ENCODE results near the gene HS3ST1. TPM values are rescaled to one million over a fixed set of nuclear protein-coding genes. Genes with fewer than 3 reads are reported as not detected.

Gene HS3ST1
- total RNA-seq, result not detected

- peak; percentile 3 for DNase-seq
- intact Hi-C loops (cut with micrococcal nuclease), result loop anchor here (5.0 kb wide), 1 partner anchor 846 kb away; no protein-coding TSS in a partner anchor
These were observed at the start of gene HS3ST1 for GRCh38 chr4:11428231-11428898. Gene HS3ST1, minus strand, starts transcription at chr4:11428894. Its CDS starts 28,889 bp downstream, at chr4:11400005.

GRCh38 chr4:11475871-11476270 is 47.2 kb upstream of the HS3ST1 start:
- no peak for DNase-seq
- no peak overlapping the region for H3K4me3 Mint-ChIP-seq
- H3K9me3 Mint-ChIP-seq, result peaks cover 10% of the 10 kb centered on the region
- no peaks in the 10 kb centered on the region for H3K36me3 Mint-ChIP-seq (ENCODE audit: low read depth)
- no peak for ATAC-seq
- POLR2A ChIA-PET, result no interaction called here
- intact Hi-C loops (cut with micrococcal nuclease), result no loop called here
- H3K4me1 Mint-ChIP-seq (ENCODE audit: low read depth), result peaks cover 21% of the 10 kb centered on the region
- no peak overlapping the region for H3K27ac Mint-ChIP-seq
- H3K27me3 Mint-ChIP-seq, result no peaks in the 10 kb centered on the region
- TF ChIP-seq CTCF (IDR thresholded peaks at IDR 0.05), result no peak
- CTCF ChIA-PET, result no interaction called here

More at GRCh38 chr4:11428231-11428898, at the start of gene HS3ST1:
- ATAC-seq, result peak; percentile 36
- CTCF ChIA-PET, result no interaction called here
- no peak for TF ChIP-seq CTCF (IDR thresholded peaks at IDR 0.05)
- H3K27ac Mint-ChIP-seq, result no peak within 1 kb of the TSS
- H3K4me1 Mint-ChIP-seq (ENCODE audit: low read depth), result peaks cover 12% of the 10 kb centered on the region
- H3K4me3 Mint-ChIP-seq, result peak within 1 kb of the TSS; percentile 58
- no peaks in the 10 kb centered on the region for H3K9me3 Mint-ChIP-seq
- no peaks in the 10 kb centered on the region for H3K36me3 Mint-ChIP-seq (ENCODE audit: low read depth)
- peaks cover 40% of the 10 kb centered on the region for H3K27me3 Mint-ChIP-seq
- POLR2A ChIA-PET, result no interaction called here

- ATAC-seq (no peak), DNase-seq (no peak)
- Mint-ChIP-seq H3K4me1 (ENCODE audit: low read depth) (peaks cover 32% of the 10 kb centered on the region), H3K9me3 (peaks cover 10% of the 10 kb centered on the region), H3K36me3 (ENCODE audit: low read depth) (no peaks in the 10 kb centered on the region), H3K27me3 (no peaks in the 10 kb centered on the region), H3K27ac (no peak overlapping the region), H3K4me3 (no peak overlapping the region)
- TF ChIP-seq CTCF (IDR thresholded peaks at IDR 0.05), result no peak
- POLR2A ChIA-PET, result no interaction called here
- CTCF ChIA-PET, result no interaction called here
- intact Hi-C loops (cut with micrococcal nuclease), result no loop called here
These were observed 45.5 kb upstream of the HS3ST1 start for GRCh38 chr4:11474146-11474545.

- ATAC-seq (no peak), DNase-seq (no peak)
- Mint-ChIP-seq H3K27me3 (no peaks in the 10 kb centered on the region), H3K36me3 (ENCODE audit: low read depth) (no peaks in the 10 kb centered on the region), H3K4me3 (no peak overlapping the region), H3K9me3 (peaks cover 7% of the 10 kb centered on the region), H3K4me1 (ENCODE audit: low read depth) (peaks cover 35% of the 10 kb centered on the region), H3K27ac (peak overlapping the region; percentile 61)
- POLR2A ChIA-PET, result no interaction called here
- CTCF ChIA-PET, result interaction anchor here (1.1 kb wide), 1 partner anchor 18 kb away, joined by 3 read pairs; no protein-coding TSS in a partner anchor
- TF ChIP-seq CTCF (IDR thresholded peaks at IDR 0.05), result no peak
- intact Hi-C loops (cut with micrococcal nuclease), result no loop called here
These were observed 43.8 kb upstream of the HS3ST1 start for GRCh38 chr4:11472535-11472934.

GRCh38 chr4:11471618-11472017 is 42.9 kb upstream of the HS3ST1 start:
- DNase-seq (peak; percentile 72), ATAC-seq (peak; percentile 95)
- intact Hi-C loops (cut with micrococcal nuclease), result no loop called here
- Mint-ChIP-seq H3K27me3 (no peaks in the 10 kb centered on the region), H3K36me3 (ENCODE audit: low read depth) (no peaks in the 10 kb centered on the region), H3K9me3 (peaks cover 7% of the 10 kb centered on the region), H3K4me3 (peak overlapping the region; percentile 41), H3K27ac (peak overlapping the region; percentile 90), H3K4me1 (ENCODE audit: low read depth) (peaks cover 36% of the 10 kb centered on the region)
- CTCF ChIA-PET, result interaction anchor here (0.8 to 1.1 kb wide), 2 partner anchors 10 to 17 kb away, joined by 3 read pairs; no protein-coding TSS in a partner anchor
- POLR2A ChIA-PET, result no interaction called here
- no peak for TF ChIP-seq CTCF (IDR thresholded peaks at IDR 0.05)

Data from activated CD8-positive, alpha-beta T cell treated with anti-CD3 and anti-CD28 coated beads for 36 hours (primary cell).